ENCODE data around the gene PALD1.

The PALD1 gene

GRCh38 chr10:70478191-70479164 lies at the start of gene PALD1:
Gene PALD1, plus strand, starts transcription at chr10:70478767. Its CDS starts 47,185 bp downstream, at chr10:70525952.
- in situ Hi-C loops (cut with MboI; ENCODE audit: low sequenced_read_pairs, unreplicated experiment), result no loop called here
- TF ChIP-seq, protein P1, sequence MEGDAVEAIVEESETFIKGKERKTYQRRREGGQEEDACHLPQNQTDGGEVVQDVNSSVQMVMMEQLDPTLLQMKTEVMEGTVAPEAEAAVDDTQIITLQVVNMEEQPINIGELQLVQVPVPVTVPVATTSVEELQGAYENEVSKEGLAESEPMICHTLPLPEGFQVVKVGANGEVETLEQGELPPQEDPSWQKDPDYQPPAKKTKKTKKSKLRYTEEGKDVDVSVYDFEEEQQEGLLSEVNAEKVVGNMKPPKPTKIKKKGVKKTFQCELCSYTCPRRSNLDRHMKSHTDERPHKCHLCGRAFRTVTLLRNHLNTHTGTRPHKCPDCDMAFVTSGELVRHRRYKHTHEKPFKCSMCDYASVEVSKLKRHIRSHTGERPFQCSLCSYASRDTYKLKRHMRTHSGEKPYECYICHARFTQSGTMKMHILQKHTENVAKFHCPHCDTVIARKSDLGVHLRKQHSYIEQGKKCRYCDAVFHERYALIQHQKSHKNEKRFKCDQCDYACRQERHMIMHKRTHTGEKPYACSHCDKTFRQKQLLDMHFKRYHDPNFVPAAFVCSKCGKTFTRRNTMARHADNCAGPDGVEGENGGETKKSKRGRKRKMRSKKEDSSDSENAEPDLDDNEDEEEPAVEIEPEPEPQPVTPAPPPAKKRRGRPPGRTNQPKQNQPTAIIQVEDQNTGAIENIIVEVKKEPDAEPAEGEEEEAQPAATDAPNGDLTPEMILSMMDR (IDR thresholded peaks at IDR 0.05; ENCODE audit: borderline replicate concordance, control extremely low read depth, extremely low read depth, insufficient read depth, missing control alignments), result no peak
- DNase-seq (ENCODE audit: low spot score), result peak; percentile 77

GRCh38 chr10:70430493-70431445 lies 47.8 kb upstream of the PALD1 start:
- in situ Hi-C loops (cut with MboI; ENCODE audit: low sequenced_read_pairs, unreplicated experiment), result no loop called here
- no peak for DNase-seq (ENCODE audit: low spot score)
- TF ChIP-seq, protein P1 (IDR thresholded peaks at IDR 0.05; ENCODE audit: borderline replicate concordance, control extremely low read depth, extremely low read depth, insufficient read depth, missing control alignments), result no peak

GRCh38 chr10:70432101-70432500 lies 46.5 kb upstream of the PALD1 start:
- in situ Hi-C loops (cut with MboI; ENCODE audit: low sequenced_read_pairs, unreplicated experiment), result no loop called here
- no peak for DNase-seq (ENCODE audit: low spot score)
- TF ChIP-seq, protein P1 (IDR thresholded peaks at IDR 0.05; ENCODE audit: borderline replicate concordance, control extremely low read depth, extremely low read depth, insufficient read depth, missing control alignments), result no peak

- in situ Hi-C loops (cut with MboI; ENCODE audit: low sequenced_read_pairs, unreplicated experiment), result no loop called here
- TF ChIP-seq, protein P1 (IDR thresholded peaks at IDR 0.05; ENCODE audit: borderline replicate concordance, control extremely low read depth, extremely low read depth, insufficient read depth, missing control alignments), result no peak
- no peak for DNase-seq (ENCODE audit: low spot score)
These were observed 45.9 kb upstream of the PALD1 start for GRCh38 chr10:70432561-70433263.

DNA sequence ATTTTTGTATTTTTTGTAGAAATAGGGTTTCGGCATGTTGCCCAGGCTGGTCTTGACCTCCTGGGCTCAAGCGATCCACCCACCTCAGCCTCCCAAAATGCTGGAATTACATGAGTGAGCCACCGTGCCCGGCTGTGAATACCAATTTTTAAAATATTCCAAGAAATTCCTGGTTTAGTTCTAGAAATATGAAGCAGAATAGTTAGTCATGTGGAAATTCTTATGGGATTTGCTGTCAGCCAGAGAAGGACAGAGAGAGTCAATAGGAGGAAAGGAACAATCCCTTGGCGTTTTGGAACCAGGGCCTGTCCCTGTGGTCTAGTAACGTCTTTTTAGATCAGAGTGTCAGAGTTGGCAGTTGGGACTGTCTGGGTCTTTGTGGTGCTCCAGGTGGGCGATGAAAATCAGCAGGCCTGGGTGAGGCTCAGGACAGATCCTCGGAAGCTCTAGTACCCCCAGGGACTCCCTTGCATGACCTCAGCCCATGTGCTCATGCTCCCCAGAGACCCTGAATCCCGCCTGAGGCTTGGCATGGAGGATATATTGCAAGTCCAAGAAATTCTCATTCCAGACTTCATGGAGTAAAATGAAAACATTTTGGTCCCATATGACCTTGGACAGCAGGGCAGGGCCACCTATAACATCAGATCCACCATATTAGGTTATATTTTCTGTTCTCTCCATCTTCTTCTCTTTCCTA lies 44.8 kb upstream of the PALD1 start:
- TF ChIP-seq, protein P1 (IDR thresholded peaks at IDR 0.05; ENCODE audit: borderline replicate concordance, control extremely low read depth, extremely low read depth, insufficient read depth, missing control alignments), result no peak
- in situ Hi-C loops (cut with MboI; ENCODE audit: low sequenced_read_pairs, unreplicated experiment), result no loop called here
- no peak for DNase-seq (ENCODE audit: low spot score)
